Activated CD4-positive, alpha-beta T cell treated with anti-CD3 and anti-CD28 coated beads for 36 hours (primary cell): ENCODE results near the gene KCNE3. TPM values are rescaled to one million over a fixed set of nuclear protein-coding genes. Genes with fewer than 3 reads are reported as not detected.

Source experiments
- ATAC-seq: fragments of 200-7000 bp; cut with Tn5 transposase; one replicate; pipeline ENCODE4 v1.10.0; 2021; ENCODE audit warnings: mild to moderate bottlenecking, moderate library complexity
- CTCF ChIA-PET: fragments of 350-600 bp; sonication (Branson Sonifier 250); formaldehyde crosslinking; loops from one replicate; lab custom pipeline; 2021; ENCODE audit warnings: antibody characterized with exemption; lab: Charles Lee
- POLR2A ChIA-PET: fragments of 350-600 bp; sonication (Branson Sonifier 250); formaldehyde crosslinking; loops from one replicate; lab custom pipeline; 2021; ENCODE audit warnings: antibody characterized with exemption, inconsistent platforms; lab: Charles Lee
- DNase-seq: peaks from one replicate; pipeline ENCODE4 v3.0.0-alpha.2; 2020
- H3K27ac Mint-ChIP-seq: one replicate; pipeline ENCODE4 v1.8.0; 2021; ENCODE audit warnings: mixed read lengths
- H3K27me3 Mint-ChIP-seq: one replicate; pipeline ENCODE4 v1.8.0; 2021; ENCODE audit warnings: mixed read lengths
- H3K36me3 Mint-ChIP-seq: one replicate; pipeline ENCODE4 v1.8.0; 2021; ENCODE audit warnings: low read depth, mixed read lengths
- H3K4me1 Mint-ChIP-seq: one replicate; pipeline ENCODE4 v1.8.0; 2021; ENCODE audit warnings: mixed read lengths
- H3K4me3 Mint-ChIP-seq: one replicate; pipeline ENCODE4 v1.8.0; 2021; ENCODE audit warnings: mild to moderate bottlenecking, moderate library complexity, mixed read lengths
- H3K9me3 Mint-ChIP-seq: one replicate; pipeline ENCODE4 v1.8.0; 2021; ENCODE audit warnings: low read depth, mixed read lengths
- intact Hi-C, 2 experiments: fragments of 100-400 bp; cut with DNase I in 1 of 2; cut with micrococcal nuclease in 1 of 2; formaldehyde crosslinking; loops; one replicate each; pipeline versions ENCODE4 v1.14.2 to v1.15.1; 2022 to 2024; cut with DNase I, micrococcal nuclease
- total RNA-seq, 2 experiments: library from RNA; stranded (reverse); gene quantifications; one replicate each; pipeline ENCODE4 v1.2.3, GENCODE V29; 2021

The KCNE3 gene
- total RNA-seq, 2 experiments from 2014 or later, result not detected

DNA sequence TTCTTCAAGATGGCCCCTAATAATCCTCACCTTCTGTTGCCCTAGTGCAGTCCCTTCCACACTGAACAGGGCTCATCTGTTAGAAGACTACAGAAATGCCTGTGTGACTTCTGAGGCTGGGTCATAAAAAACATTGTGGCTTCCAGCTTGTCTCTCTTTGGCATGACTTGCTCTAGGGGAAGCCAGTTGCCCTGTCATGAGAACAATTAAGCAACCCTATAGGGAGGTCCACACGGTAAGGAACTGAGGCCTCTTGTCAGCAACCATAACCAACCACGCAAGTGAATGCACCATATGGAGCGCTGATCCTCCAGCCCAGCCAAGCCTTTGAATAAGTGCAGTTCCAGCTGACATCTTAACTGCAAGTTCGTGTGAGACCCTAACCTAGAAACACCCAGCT lies 23.6 kb upstream of the KCNE3 start:
- intact Hi-C loops, result loop anchor here in 1 of 2 experiments (5.0 kb wide), 2 partner anchors 1036 to 1091 kb away; partner anchors contain the start of gene GDPD5
- Mint-ChIP-seq H3K9me3 (no peaks in the 10 kb centered on the region), H3K27me3 (no peaks in the 10 kb centered on the region), H3K36me3 (no peaks in the 10 kb centered on the region), H3K4me1 (peaks cover 22% of the 10 kb centered on the region), H3K27ac (no peak overlapping the region), H3K4me3 (no peak overlapping the region)
- ChIA-PET POLR2A (no interaction called here), CTCF (no interaction called here)
- DNase-seq (no peak), ATAC-seq (no peak)

- H3K36me3 Mint-ChIP-seq, result no peaks in the 10 kb centered on the region
- H3K27me3 Mint-ChIP-seq, result no peaks in the 10 kb centered on the region
- ChIA-PET POLR2A (no interaction called here), CTCF (interaction anchor here (0.7 kb wide), 1 partner anchor 25 kb away, joined by 3 read pairs; no protein-coding TSS in a partner anchor)
- H3K27ac Mint-ChIP-seq, result no peak overlapping the region
- intact Hi-C loops, result no loop called here
- peaks cover 9% of the 10 kb centered on the region for H3K4me1 Mint-ChIP-seq
- no peaks in the 10 kb centered on the region for H3K9me3 Mint-ChIP-seq
- peak; percentile 12 for DNase-seq
- ATAC-seq, result no peak
- no peak overlapping the region for H3K4me3 Mint-ChIP-seq
Measured at GRCh38 chr11:74487875-74488274, 20.5 kb upstream of the KCNE3 start.

GRCh38 chr11:74485868-74486267 lies 18.5 kb upstream of the KCNE3 start:
- Mint-ChIP-seq H3K36me3 (no peaks in the 10 kb centered on the region), H3K4me3 (no peak overlapping the region), H3K27ac (no peak overlapping the region), H3K27me3 (no peaks in the 10 kb centered on the region), H3K4me1 (no peaks in the 10 kb centered on the region), H3K9me3 (no peaks in the 10 kb centered on the region)
- POLR2A ChIA-PET, result interaction anchor here (0.7 kb wide), 2 partner anchors 87 to 130 kb away, joined by 3 to 4 read pairs; no protein-coding TSS in a partner anchor
- intact Hi-C loops, result no loop called here
- DNase-seq, result no peak
- ATAC-seq, result no peak
- CTCF ChIA-PET, result interaction anchor here (1.5 to 1.6 kb wide), 2 partner anchors 8 to 230 kb away, joined by 3 to 5 read pairs; partner anchors contain the start of gene LIPT2

- Mint-ChIP-seq H3K36me3 (no peaks in the 10 kb centered on the region), H3K27me3 (no peaks in the 10 kb centered on the region), H3K27ac (no peak overlapping the region), H3K4me3 (no peak overlapping the region), H3K9me3 (no peaks in the 10 kb centered on the region), H3K4me1 (no peaks in the 10 kb centered on the region)
- intact Hi-C loops, result no loop called here
- ATAC-seq, result no peak
- no peak for DNase-seq
- CTCF ChIA-PET, result no interaction called here
- POLR2A ChIA-PET, result no interaction called here
Measured at GRCh38 chr11:74480688-74481417, 13.5 kb upstream of the KCNE3 start.

DNA sequence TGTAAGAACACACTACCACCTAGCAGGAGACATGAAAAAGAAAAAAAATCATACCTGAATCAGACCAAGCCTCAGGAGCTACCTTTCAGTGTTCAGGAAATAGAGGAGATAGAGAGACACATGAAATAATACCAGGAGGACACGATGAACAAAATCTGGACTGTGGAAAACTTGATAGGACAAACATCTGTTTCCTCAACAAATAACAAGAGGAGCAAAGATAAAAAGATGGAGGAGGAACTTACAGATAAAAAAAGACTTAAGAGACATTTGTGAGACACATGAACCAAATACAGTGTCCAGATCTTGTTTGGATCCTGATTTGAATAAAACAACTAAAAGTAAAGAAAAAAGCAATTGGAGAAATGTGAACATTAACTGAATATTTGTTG lies 12.4 kb upstream of the KCNE3 start:
- no peaks in the 10 kb centered on the region for H3K27me3 Mint-ChIP-seq
- DNase-seq (no peak), ATAC-seq (no peak)
- H3K4me1 Mint-ChIP-seq, result no peaks in the 10 kb centered on the region
- H3K9me3 Mint-ChIP-seq, result no peaks in the 10 kb centered on the region
- CTCF ChIA-PET, result interaction anchor here (0.8 kb wide), 1 partner anchor 10 kb away, joined by 4 read pairs; no protein-coding TSS in a partner anchor
- POLR2A ChIA-PET, result no interaction called here
- H3K36me3 Mint-ChIP-seq, result no peaks in the 10 kb centered on the region
- H3K27ac Mint-ChIP-seq, result no peak overlapping the region
- intact Hi-C loops, result no loop called here
- no peak overlapping the region for H3K4me3 Mint-ChIP-seq

GRCh38 chr11:74478877-74479731 lies 11.8 kb upstream of the KCNE3 start:
- no peaks in the 10 kb centered on the region for H3K27me3 Mint-ChIP-seq
- H3K9me3 Mint-ChIP-seq, result no peaks in the 10 kb centered on the region
- no peaks in the 10 kb centered on the region for H3K4me1 Mint-ChIP-seq
- intact Hi-C loops, result no loop called here
- ChIA-PET CTCF (no interaction called here), POLR2A (no interaction called here)
- ATAC-seq, result no peak
- no peak for DNase-seq
- H3K27ac Mint-ChIP-seq, result no peak overlapping the region
- H3K36me3 Mint-ChIP-seq, result no peaks in the 10 kb centered on the region
- no peak overlapping the region for H3K4me3 Mint-ChIP-seq

DNA sequence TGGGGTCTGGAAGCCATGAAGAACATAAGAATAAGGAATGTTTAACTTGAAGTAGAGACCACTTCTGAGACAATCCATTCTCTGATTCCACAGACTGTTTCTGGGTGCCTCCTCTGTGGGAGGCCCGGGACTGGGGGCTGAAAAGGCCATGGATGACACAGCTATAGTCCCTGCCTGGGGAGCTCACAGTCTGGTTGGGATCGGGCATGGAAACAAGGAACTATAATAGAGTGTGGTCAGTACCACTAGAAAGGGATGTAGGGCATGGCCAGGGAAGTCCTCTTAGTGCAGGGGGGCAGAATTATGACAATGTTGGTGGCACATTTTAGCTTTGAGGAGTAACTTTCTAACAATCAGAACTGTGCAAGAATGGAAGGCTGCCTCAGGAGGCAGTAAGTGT lies 9.2 kb upstream of the KCNE3 start:
- no peaks in the 10 kb centered on the region for H3K9me3 Mint-ChIP-seq
- H3K4me3 Mint-ChIP-seq, result no peak overlapping the region
- DNase-seq, result no peak
- H3K27ac Mint-ChIP-seq, result no peak overlapping the region
- ATAC-seq, result no peak
- intact Hi-C loops, result no loop called here
- POLR2A ChIA-PET, result no interaction called here
- CTCF ChIA-PET, result interaction anchor here (0.5 to 2.0 kb wide), 6 partner anchors 18 to 88 kb away, joined by 3 to 6 read pairs (median 4); no protein-coding TSS in a partner anchor
- H3K4me1 Mint-ChIP-seq, result peaks cover 8% of the 10 kb centered on the region
- H3K36me3 Mint-ChIP-seq, result no peaks in the 10 kb centered on the region
- H3K27me3 Mint-ChIP-seq, result peaks cover 2% of the 10 kb centered on the region

- Mint-ChIP-seq H3K4me1 (peaks cover 8% of the 10 kb centered on the region), H3K36me3 (no peaks in the 10 kb centered on the region), H3K27me3 (peaks cover 2% of the 10 kb centered on the region), H3K27ac (no peak overlapping the region), H3K9me3 (no peaks in the 10 kb centered on the region), H3K4me3 (no peak overlapping the region)
- ChIA-PET CTCF (interaction anchor here (0.8 kb wide), 1 partner anchor 10 kb away, joined by 4 read pairs; no protein-coding TSS in a partner anchor), POLR2A (no interaction called here)
- no peak for ATAC-seq
- intact Hi-C loops, result no loop called here
- DNase-seq, result no peak
Measured at GRCh38 chr11:74474316-74474715, 7.0 kb upstream of the KCNE3 start.

DNA sequence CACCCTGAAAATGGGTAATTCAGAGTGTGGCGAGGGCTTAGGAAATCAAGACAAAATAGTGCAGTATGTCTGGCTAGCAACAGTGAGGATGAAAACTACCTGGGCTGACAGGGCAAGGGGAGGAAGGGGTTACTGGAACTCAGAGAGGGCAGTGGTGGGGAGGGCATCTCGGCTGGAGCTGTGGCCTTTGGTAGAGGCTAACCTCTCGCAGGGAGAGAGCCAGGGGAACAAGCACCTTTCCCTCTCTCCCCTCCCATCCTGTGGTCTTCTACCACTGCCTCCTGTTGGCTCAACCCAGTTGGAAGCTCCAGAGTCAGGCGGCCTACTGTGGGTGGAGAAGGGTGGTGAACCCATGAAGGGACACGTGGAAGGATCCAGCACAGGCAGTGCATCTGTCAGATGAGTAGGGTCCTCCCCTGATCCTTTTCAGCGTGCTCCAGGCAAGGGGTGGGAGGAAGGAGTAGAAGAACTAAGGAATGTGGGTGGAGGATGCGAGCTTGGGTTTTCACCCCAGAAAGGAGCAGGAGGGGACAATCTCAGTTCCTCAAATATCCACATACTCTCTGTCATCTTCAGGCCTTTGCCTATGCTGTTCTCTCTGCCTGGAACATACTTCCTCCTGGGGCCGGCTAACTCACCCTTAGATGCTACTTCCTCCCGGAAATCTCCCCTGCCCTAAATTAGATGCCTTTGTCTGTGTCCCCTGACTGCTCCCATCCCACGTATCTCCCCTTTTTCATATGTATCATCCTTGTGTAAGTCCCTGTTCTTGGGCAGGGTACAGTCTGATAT lies 6.2 kb upstream of the KCNE3 start:
- ChIA-PET POLR2A (no interaction called here), CTCF (no interaction called here)
- Mint-ChIP-seq H3K4me3 (no peak overlapping the region), H3K27me3 (peaks cover 4% of the 10 kb centered on the region), H3K36me3 (no peaks in the 10 kb centered on the region), H3K27ac (no peak overlapping the region), H3K9me3 (no peaks in the 10 kb centered on the region), H3K4me1 (peaks cover 8% of the 10 kb centered on the region)
- ATAC-seq (no peak), DNase-seq (no peak)
- intact Hi-C loops, result no loop called here

GRCh38 chr11:74471668-74472429 lies 4.5 kb upstream of the KCNE3 start:
- ChIA-PET CTCF (no interaction called here), POLR2A (no interaction called here)
- H3K27me3 Mint-ChIP-seq, result peaks cover 15% of the 10 kb centered on the region
- H3K27ac Mint-ChIP-seq, result no peak overlapping the region
- intact Hi-C loops, result no loop called here
- H3K36me3 Mint-ChIP-seq, result no peaks in the 10 kb centered on the region
- H3K9me3 Mint-ChIP-seq, result no peaks in the 10 kb centered on the region
- DNase-seq (no peak), ATAC-seq (peak; percentile 71)
- H3K4me3 Mint-ChIP-seq, result no peak overlapping the region
- H3K4me1 Mint-ChIP-seq, result peaks cover 9% of the 10 kb centered on the region
